Upper lobe of right lung (tissue), 1 donor: ENCODE data around the gene SUN5. TPM values are rescaled to one million over a fixed set of nuclear protein-coding genes. Genes with fewer than 3 reads are reported as not detected.

Experiments
- ATAC-seq: fragments of 200-7000 bp; cut with Tn5 transposase; one replicate; pipeline ENCODE4 v1.9.1; 2020; ENCODE audit warnings: mild to moderate bottlenecking, moderate library complexity
- DNase-seq: peaks from one replicate; pipeline ENCODE4 v3.0.0-alpha.2; 2020
- H3K27ac ChIP-seq: fragments of 200-600 bp; one replicate; pipeline ENCODE4 v1.8.0; 2022
- H3K27me3 ChIP-seq: fragments of 200-600 bp; one replicate; pipeline ENCODE4 v1.8.0; 2022; ENCODE audit warnings: mild to moderate bottlenecking
- H3K36me3 ChIP-seq: fragments of 200-600 bp; one replicate; pipeline ENCODE4 v1.8.0; 2022
- H3K4me1 ChIP-seq: fragments of 200-600 bp; one replicate; pipeline ENCODE4 v1.8.0; 2022
- H3K4me3 ChIP-seq: fragments of 200-600 bp; one replicate; pipeline ENCODE4 v1.8.0; 2022; ENCODE audit warnings: mild to moderate bottlenecking
- H3K9me3 ChIP-seq: fragments of 200-600 bp; one replicate; pipeline ENCODE4 v1.8.0; 2022
- CTCF ChIP-seq: fragments of 200-600 bp; IDR thresholded peaks from one replicate; pipeline ENCODE4 v1.8.0; 2022; ENCODE audit warnings: antibody characterized with exemption
- intact Hi-C: fragments of 100-400 bp; cut with DNase I; formaldehyde crosslinking; loops from one replicate; pipeline ENCODE4 v1.11.0; 2022
- total RNA-seq: library from RNA; stranded (reverse); fragmentation: NEBNext Ultra II Directional; extraction: Animal tissue kit (Norgen Biotek cat#: 25700); gene quantifications from one replicate; pipeline ENCODE4 v1.2.1, GENCODE V29; 2021
- donor health status: DM: no; HTN: yes; CAD: no; lungs with severe emphysema.

SUN5 gene
- total RNA-seq, 1 donor from 2014 or later, result not detected

- DNase-seq (no peak), ATAC-seq (no peak)
- Histone ChIP-seq H3K9me3 (no peaks in the 10 kb centered on the region), H3K4me3 (no peak overlapping the region), H3K36me3 (no peaks in the 10 kb centered on the region), H3K27ac (no peak overlapping the region), H3K27me3 (no peaks in the 10 kb centered on the region), H3K4me1 (no peaks in the 10 kb centered on the region)
- TF ChIP-seq CTCF, result no peak
- intact Hi-C loops, result no loop called here
Measured at GRCh38 chr20:33028875-33029274, 24.6 kb upstream of the SUN5 start.

- no peak for TF ChIP-seq CTCF
- no peak for DNase-seq
- no peaks in the 10 kb centered on the region for H3K9me3 ChIP-seq
- H3K36me3 ChIP-seq, result no peaks in the 10 kb centered on the region
- H3K4me1 ChIP-seq, result no peaks in the 10 kb centered on the region
- intact Hi-C loops, result no loop called here
- no peak overlapping the region for H3K27ac ChIP-seq
- no peak overlapping the region for H3K4me3 ChIP-seq
- ATAC-seq, result no peak
- H3K27me3 ChIP-seq, result no peaks in the 10 kb centered on the region
Measured at GRCh38 chr20:33027769-33028751, 23.8 kb upstream of the SUN5 start.

GRCh38 chr20:33026779-33027759 lies 22.8 kb upstream of the SUN5 start:
- TF ChIP-seq CTCF, result no peak
- Histone ChIP-seq H3K4me3 (no peak overlapping the region), H3K36me3 (no peaks in the 10 kb centered on the region), H3K27me3 (no peaks in the 10 kb centered on the region), H3K4me1 (no peaks in the 10 kb centered on the region), H3K9me3 (no peaks in the 10 kb centered on the region), H3K27ac (no peak overlapping the region)
- ATAC-seq (no peak), DNase-seq (no peak)
- intact Hi-C loops, result no loop called here

- no peak overlapping the region for H3K27ac ChIP-seq
- intact Hi-C loops, result no loop called here
- H3K27me3 ChIP-seq, result no peaks in the 10 kb centered on the region
- H3K4me1 ChIP-seq, result no peaks in the 10 kb centered on the region
- no peaks in the 10 kb centered on the region for H3K9me3 ChIP-seq
- H3K36me3 ChIP-seq, result no peaks in the 10 kb centered on the region
- no peak for ATAC-seq
- H3K4me3 ChIP-seq, result no peak overlapping the region
- TF ChIP-seq CTCF, result no peak
- DNase-seq, result no peak
Measured at GRCh38 chr20:33026072-33026778, 22.0 kb upstream of the SUN5 start.

GRCh38 chr20:33025318-33025876 lies 21.2 kb upstream of the SUN5 start:
- Histone ChIP-seq H3K36me3 (no peaks in the 10 kb centered on the region), H3K4me3 (no peak overlapping the region), H3K27me3 (no peaks in the 10 kb centered on the region), H3K4me1 (no peaks in the 10 kb centered on the region), H3K27ac (no peak overlapping the region), H3K9me3 (no peaks in the 10 kb centered on the region)
- intact Hi-C loops, result no loop called here
- TF ChIP-seq CTCF, result no peak
- DNase-seq, result no peak
- ATAC-seq, result no peak
